A549 treated with DMSO at 1 μM for 4 hours (cell line): ENCODE measurements around the gene HYAL2. TPM values are rescaled to one million over a fixed set of nuclear protein-coding genes. Genes with fewer than 3 reads are reported as not detected.

ENCODE experiments used
- total RNA-seq: library from RNA; stranded (reverse); fragments of 200-300 nt; extraction: Qiagen RNA extraction; gene quantifications from 5 replicates; pipeline ENCODE4 v1.2.3, GENCODE V29; 2022; ENCODE audit warnings: low read depth

Gene HYAL2
- total RNA-seq, 1 experiment from 2014 or later, result 21.9 TPM

Other genes starting within 250 kb of the HYAL2 start
- 30.9 to 38.1 TPM (median 33.4 TPM) in 5 replicates for gene RBM5, start 233.8 kb downstream of the HYAL2 start, total RNA-seq
- gene SEMA3F, start 167.4 kb downstream of the HYAL2 start, total RNA-seq, result 7.7 to 9.8 TPM (median 9.3 TPM) in 5 replicates
- gene GNAT1, start 131.1 kb downstream of the HYAL2 start, total RNA-seq, result 0.09 TPM in 1 of 5 replicates, not detected in the others
- 0.07 TPM in 1 of 5 replicates, not detected in the others for gene SLC38A3, start 117.5 kb downstream of the HYAL2 start, total RNA-seq
- gene GNAI2, start 86.5 kb downstream of the HYAL2 start, total RNA-seq, result 34.6 to 46.7 TPM (median 40.0 TPM) in 5 replicates
- 6.7 to 8.1 TPM (median 6.9 TPM) in 5 replicates for gene SEMA3B, start 53.6 kb downstream of the HYAL2 start, total RNA-seq
- gene LSMEM2, start 43.7 kb downstream of the HYAL2 start, total RNA-seq, result 0.05 to 0.06 TPM in 2 of 5 replicates, not detected in the others
- gene IFRD2, start 30.3 kb downstream of the HYAL2 start, total RNA-seq, result 75.3 to 98.9 TPM (median 94.1 TPM) in 5 replicates
- 6.7 to 10.9 TPM (median 8.1 TPM) in 5 replicates for gene HYAL3, start 23.3 kb downstream of the HYAL2 start, total RNA-seq
- gene NAA80, start 23.3 kb downstream of the HYAL2 start, total RNA-seq, result 4.8 to 6.7 TPM (median 5.1 TPM) in 5 replicates
- gene HYAL1, start 19.2 kb downstream of the HYAL2 start, total RNA-seq, result 0.28 to 0.45 TPM (median 0.33 TPM) in 5 replicates
- 25.9 to 35.4 TPM (median 33.7 TPM) in 5 replicates for gene TUSC2, start 5.5 kb upstream of the HYAL2 start, total RNA-seq
- gene RASSF1, start 18.1 kb upstream of the HYAL2 start, total RNA-seq, result 18.0 to 19.6 TPM (median 19.3 TPM) in 5 replicates
- gene ZMYND10, start 23.0 kb upstream of the HYAL2 start, total RNA-seq, result 0.53 to 1.2 TPM (median 1.00 TPM) in 5 replicates
- 12.8 to 14.0 TPM (median 13.3 TPM) in 5 replicates for gene NPRL2, start 28.0 kb upstream of the HYAL2 start, total RNA-seq
- gene CYB561D2, start 28.1 kb upstream of the HYAL2 start, total RNA-seq, result 17.2 to 23.0 TPM (median 22.0 TPM) in 5 replicates
- gene TMEM115, start 36.8 kb upstream of the HYAL2 start, total RNA-seq, result 40.0 to 48.2 TPM (median 43.0 TPM) in 5 replicates
- 0.36 to 0.78 TPM (median 0.42 TPM) in 5 replicates for gene CACNA2D2, start 180.9 kb upstream of the HYAL2 start, total RNA-seq
- gene C3orf18, start 245.0 kb upstream of the HYAL2 start, total RNA-seq, result 2.2 to 3.1 TPM (median 2.8 TPM) in 5 replicates
- 3.5 to 7.6 TPM (median 7.0 TPM) in 5 replicates for gene HEMK1, start 246.8 kb upstream of the HYAL2 start, total RNA-seq